ENCODE results near the gene CHD9NB.
"Not testable (repeated sequence)": the region's sequence is repeated elsewhere in the genome, so short reads cannot be mapped to it uniquely, and the experiment has no call there.

Gene CHD9NB

DNA sequence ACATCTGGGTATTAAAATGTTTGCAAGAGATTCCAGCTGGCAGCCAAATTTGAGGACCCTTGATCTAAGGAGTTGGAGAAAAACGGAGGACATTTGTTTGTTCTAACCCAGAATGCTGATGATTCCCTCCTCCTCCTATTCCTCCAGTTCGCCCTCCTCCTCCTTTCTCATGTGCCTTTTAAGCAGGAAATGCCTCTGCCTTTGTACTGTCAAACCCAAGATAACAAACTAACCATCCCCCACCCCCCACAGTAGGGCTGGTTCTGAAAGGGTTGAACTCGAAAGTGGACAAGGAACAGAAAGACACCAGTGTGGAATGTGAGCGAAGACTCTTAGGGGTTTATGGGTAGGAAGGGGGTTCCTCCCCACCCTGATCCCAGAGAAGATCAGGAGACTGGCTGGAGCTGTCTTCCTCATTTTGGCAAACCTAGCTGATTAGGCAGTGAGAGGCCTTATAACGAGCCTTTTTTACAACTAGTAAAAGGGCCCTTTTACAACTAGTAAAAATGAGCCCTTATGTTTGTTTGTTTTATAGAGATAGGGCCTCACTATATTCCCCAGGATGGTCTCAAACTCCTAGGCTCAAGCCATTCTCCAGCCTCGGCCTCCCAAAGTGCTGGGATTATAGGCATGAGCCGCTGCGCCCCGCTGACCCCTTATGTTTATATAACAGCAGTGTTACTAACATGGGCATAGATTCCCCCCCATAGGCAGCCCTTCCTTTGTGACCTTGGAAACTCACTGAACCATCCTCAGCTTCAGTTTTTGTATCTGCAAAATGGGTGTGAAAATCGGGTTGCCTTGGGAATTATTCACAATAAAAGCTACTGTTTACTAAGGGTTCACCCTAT, 3.1 kb upstream of the CHD9NB start:
- no peak for DNase-seq

DNA sequence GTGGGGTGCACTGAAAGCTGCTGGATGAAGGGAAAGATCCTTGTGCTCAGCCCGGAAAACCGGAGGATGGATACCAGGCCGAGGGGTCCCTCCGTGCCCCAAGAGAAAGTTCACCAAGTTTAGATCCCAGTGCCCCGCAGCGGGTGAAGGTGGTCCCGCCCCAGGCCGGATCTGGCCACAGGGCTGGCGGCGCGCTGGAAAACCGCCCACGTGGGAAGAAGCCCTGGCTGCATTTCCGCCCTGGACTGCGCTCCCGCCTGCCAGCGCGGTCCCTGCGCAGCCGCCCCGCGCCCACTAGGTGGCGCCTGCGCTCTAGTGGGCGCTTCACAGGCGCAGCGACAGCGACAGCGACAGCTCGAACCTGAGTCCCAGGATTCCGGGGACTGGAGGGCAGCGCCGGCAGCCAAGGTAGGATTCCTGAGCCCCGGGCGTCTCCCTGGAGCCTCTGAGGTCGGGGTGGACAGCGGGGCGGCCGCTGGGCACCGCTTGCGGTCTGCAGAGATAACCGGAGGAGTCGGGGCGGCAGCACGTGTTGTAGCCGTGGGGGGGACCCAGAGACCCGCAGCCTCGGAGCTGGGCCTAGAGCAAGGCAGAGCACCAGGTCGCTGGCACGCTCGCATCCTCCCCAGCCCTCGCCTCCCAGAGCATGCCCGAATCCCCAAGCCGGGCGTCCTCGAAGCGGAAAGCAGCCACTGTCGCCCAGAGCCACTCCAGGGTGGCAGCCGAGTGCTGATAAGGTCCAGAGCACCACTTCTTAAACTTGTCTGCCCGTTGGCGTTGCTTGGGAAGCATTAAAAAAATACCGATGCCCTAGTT, 2.2 kb upstream of the CHD9NB start, which contains the start of gene CHD9:
Gene CHD9, plus strand, starts transcription at position 322 of the 816 bp plus-strand sequence. CDS start 101,099 bp downstream, outside the sequence.
- peak; percentile 67 to 74 for DNase-seq

DNA sequence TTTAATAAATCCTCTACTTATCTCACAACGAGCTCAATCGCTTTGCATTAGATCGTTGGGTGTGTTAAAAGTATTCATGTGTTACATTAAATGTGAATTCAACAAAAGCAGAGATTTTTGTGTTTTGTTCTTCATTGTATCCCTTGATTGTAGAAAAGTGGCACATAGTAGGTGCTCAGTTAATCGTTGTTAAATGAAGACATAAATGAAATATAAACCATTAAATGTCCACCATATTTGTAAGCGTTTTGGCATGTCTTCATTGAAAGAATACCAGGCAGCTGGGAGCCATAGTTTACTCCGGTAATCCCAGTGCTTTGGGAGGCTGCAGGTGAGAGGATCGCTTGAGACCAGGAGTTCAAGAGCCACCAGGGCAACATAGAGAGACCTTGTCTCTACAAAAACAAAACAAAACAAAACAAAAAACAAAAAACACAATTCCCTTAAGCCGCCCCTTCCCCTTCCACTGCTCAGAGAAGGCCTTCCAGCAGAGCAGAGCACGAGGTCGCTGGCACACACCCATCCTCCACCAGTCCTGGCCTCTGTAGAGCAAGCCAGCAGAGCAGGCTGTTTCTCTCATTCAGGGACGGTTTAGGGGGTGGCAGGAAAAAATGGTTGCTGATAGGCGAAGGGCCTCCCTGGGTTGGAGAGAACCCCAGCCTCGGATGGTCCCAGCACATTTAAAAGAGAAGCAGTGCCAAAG, 1.4 kb upstream of the CHD9NB start:
- peak in 1 of 2 donors; percentile 6 for DNase-seq

DNA sequence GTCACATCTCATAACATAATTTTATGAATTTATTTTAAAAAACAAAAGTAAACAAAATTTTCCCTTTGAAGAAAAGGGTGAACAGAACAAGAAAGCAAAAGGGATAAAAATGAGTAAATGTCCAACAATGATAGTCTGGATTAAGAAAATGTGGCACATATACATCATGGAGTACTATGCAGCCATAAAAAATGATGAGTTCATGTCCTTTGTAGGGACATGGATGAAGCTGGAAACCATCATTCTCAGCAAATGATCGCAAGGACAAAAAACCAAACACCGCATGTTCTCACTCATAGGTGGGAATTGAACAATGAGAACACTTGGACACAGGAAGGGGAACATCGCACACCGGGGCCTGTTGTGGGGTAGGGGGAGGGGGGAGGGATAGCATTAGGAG, 1.4 kb downstream of the CHD9NB start:
- not testable (repeated sequence) for DNase-seq

DNA sequence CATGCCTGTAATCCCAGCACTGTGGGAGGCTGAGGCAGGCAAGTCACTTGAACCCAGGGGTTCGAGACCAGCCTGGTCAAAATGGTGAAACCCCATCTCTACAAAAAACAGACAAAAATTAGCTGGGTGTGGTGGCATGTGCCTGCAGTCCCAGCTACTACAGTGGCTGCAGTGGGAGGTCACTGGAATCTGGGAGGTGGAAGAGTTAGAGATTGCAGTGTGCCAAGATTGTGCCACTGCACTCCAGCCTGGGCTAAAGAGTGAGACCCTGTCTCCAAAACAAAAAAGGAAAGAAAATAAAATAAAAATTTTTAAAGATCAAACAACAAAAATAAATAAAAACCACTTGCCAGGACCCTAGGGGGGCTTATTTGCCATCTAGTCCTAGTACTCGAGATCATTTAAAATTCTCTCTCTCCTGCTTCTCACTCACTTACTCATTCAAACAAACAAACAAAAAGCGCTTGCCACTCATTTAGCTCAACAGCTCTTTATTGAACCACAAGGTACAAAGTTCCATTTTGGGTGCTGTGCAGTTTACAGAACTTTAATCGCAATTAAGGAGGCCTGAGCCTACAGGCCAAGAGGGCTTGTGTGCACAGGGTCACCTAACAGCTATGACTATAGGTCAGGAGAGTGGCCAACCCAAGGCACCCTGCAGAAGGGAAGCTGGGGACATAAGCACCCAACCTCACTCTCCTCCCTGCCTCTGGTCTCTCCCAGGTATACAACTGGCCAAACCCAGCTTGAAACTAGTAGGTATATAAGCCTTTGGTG, 4.4 kb downstream of the CHD9NB start:
- DNase-seq = no peak

DNA sequence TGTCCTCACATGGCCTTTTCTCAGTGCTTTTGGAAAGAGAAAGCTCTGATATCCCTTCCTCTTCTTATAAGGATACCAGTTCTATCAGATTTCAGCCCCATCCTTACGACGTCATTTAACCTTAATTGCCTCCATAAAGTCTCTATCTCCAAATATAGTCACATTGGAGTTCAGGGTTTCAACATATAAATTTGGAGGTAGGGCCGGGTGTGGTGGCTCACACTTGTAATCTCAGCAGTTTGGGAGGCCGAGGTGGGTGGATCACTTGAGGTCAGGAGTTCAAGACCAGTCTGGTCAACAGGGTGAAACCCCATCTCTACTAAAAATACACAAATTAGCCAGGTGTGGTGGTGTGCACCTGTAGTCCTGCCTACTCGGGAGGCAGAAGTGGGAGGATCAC, 5.2 kb downstream of the CHD9NB start:
- DNase-seq = not testable (repeated sequence)

DNA sequence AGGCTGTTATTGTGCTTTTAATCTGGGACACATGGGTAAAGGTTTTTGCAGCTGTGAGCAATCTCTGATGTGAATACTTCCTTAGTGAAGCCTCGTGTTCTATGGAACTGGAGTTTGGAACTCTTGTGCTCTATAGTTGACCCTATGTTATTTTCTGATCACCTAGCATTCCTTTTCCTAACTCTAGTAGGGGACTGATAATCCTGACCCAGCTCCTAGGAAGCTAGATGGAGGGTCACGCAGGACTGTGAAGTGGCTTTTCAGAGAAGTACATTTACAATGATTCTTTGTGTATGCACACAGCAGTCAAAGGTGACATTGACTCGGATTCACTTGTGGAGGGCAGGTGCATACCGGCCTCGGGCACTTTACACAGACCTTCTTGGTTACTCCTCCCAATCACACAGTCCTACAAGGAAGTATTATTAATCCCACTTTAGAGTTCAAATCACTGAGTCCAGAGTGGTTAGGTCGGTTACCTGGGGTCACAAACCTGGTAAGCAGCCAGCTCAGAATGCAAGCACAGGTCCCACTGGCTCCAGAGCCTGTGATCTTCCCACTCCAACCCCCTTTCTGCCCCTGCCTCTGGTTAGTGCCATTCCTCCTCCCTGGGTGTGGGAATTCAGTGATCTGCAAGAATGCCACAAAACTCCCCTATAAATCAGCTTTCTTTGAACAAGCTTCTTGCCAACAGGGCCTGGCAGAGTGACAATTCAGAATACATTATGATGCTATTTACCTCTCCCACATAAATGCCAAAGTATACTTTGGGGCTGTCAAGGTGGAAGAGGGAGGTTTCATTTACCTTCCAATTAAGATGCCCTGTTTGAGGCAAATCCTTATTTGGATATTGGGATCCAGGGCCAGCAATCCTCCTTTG, 7.1 kb downstream of the CHD9NB start:
- no peak for DNase-seq

DNA sequence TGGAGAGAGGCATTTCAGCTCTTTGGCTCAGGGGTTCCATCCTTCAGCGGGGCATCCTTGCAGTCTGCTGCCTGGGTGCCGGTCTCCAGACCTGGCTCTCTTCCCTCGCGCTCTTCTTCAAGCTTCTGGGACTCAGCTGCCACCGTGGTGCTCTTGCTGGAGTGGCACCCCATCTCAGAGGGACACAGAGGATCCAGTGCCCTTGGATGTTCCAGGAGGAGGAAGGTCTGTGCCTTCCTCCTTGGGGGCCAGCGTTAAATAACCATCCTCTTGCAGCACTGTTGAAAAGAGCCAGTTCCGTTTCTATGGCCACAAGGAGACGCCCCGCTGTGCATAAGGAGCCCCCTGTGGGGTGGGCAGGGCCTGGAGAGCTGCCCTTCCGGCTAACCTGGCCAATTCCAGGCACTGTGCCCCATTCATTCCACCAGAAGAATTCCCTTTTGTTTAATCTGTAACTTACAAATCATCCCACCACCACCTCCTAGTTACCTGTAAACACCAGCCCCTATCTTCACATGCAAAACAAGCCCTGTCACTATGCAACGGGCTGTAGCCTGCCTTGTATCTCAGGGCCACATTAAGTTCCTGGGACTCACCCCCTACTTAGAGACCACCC, 8.6 kb downstream of the CHD9NB start:
- no peak for DNase-seq

DNA sequence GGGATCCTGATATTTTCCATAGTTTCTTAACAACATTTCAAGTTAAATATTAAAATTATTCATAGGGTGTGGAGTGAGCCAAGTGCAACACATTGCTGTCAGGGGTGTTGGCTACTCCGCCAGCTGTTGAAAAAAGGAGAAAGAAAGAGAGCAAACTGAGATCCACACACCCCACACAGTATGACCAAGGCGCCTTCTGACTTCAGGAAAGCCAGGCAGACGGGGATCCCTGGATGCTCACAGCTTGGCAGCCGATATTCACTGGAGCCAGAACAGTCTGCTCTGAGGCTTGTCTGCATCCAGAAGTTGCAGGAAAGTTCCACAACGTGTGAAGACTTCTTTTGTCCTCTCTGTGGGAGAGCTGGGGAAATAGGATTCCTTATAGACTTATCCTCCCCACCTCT, 9.3 kb downstream of the CHD9NB start:
- DNase-seq = no peak

DNA sequence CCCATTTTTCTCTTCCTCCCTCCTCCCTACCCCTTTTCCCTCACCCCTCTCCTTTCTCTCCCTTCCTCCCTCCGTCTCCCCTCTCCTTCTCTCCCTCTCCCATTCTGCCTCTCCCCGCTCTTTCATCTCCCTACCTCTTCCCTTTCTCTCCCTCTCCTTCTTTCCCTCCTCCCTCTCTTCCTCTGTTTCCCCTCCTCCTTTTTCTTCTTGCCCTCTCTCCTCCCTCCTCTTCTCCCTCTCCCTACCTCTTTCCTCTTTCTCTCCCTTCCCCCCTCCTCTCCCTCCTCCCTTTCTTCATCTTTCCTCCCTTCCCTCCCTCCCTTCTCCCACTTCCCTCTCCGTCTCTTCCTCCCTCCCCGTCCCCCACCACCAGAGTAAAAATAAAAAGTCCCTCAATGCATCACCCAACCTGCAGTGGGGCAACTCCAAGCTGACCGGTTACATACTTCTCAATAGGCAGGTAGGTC, 10.4 kb downstream of the CHD9NB start:
- DNase-seq = no peak

DNA sequence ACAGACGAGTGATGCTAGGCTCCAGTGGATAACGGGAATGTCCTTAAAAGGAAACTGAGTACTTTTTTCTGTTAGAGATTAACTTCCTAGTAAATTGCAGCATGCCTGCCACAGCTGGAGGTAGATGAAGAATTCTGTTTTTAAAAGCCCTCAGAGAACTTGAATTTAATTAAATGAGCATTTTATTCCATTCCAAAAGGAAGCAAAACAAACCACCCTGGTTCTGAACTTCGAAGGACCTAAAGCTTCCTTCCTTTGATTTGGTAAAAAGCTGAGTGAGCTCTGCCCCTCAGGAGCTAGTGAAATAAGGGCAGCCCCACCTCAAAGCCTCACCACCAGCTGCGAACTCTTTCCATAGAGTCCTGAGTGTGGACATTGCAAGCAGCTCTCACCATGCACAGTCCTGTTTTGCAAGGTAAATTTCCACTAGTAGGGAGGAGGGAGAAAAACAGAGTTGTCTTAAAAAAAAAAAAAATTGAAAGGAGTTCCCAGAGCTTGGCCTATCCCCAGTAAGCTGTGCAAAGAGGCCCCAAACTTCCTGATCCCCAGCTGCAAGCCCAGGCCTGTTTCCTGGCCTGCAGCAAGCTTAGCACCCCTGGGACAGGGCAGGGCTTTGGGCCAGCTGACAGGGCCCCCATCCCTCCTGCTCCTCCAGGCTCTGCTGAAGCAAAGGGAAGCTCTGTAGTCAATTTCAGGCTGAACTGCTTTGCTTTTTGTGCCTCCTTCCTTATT, 11.2 kb downstream of the CHD9NB start:
- no peak for DNase-seq

DNA sequence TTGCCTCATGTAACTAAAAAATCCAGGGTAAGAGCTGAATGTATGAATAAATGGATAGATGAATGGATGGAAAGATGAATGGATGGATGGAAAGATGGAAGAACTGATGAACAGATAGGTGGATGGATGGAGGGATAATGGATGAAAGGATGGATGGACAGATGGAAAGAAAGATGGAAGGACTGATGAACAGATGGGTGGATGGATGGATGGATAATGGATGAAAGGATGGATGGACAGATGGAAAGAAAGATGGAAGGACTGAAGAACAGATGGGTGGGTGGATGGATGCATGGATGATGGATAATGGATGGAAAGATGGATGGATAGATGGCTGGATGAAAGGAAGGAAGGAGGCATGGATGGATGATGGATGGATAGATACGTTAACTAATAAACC, 11.9 kb downstream of the CHD9NB start:
- no peak for DNase-seq

DNA sequence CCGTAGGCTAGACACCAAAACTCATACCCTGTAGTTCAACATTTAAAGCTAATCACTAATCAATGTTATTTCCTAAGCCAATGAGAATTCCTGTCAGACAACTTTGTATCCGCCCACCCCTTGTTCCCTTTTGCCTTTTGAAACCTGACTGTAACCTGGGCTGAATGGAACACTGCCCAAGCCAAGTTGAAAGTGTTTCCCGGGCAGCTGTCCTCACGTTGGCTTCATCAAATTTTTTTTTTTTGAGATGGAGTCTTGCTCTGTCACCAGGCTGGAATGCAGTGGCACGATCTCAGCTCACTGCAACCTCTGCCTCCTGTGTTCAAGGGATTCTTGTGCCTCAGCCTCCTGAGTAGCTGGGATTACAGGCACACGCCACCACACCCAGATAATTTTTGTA, 16.0 kb downstream of the CHD9NB start:
- not testable (repeated sequence) for DNase-seq

DNA sequence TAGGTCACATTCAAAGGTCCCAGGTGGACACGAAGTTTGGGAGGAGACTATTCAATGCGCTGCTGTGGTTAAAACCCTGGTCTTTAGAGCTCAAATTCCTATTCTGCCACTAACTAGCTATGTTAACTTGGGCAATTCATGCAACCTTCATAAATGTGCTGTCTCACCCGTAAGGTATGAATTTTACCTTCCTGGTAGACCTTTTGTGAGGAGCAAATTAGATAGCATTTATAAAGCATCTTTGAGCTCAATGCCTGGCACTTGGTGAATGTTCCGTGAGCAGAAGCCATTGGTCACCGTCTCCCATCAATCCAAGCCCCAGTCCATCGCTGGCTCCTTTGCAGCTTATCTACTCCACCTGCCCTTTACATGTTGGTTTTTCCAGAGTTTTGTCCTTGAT, 16.6 kb downstream of the CHD9NB start:
- DNase-seq = no peak

DNA sequence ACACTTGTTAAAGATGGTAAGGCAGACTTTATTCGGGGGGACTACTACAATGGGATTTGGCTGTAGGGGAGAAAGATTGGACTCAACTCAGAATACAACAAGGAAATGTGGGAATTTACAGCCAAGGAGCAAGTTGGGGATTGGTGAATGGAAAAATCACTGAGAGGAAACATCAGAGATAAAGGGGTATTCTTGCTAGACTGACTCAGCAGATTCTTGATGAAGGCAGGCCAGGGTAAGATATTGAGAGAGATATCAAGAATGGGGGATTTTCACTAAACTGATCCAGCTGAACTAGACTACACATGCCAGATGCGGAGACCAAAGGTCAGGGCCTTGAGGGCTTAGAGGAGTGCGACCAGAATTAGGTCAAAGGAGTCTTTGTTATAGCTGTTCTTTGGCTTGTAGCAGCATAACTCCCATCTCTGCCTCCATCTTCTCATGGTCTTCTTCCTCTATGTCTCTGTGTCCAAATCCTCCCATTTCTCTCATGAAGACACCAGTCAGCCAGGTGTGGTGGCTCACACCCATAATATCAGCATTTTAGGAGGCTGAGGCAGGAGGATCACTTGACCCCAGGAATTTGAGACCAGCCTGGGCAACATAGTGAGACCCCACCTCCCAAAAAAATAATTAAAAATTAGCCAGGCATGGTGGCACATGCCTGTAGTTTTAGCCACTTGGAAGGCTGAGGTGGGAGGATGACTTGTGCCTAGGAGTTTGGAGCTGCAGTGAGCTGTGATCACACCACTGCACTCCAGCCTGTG, 17.3 kb downstream of the CHD9NB start:
- no peak for DNase-seq

DNA sequence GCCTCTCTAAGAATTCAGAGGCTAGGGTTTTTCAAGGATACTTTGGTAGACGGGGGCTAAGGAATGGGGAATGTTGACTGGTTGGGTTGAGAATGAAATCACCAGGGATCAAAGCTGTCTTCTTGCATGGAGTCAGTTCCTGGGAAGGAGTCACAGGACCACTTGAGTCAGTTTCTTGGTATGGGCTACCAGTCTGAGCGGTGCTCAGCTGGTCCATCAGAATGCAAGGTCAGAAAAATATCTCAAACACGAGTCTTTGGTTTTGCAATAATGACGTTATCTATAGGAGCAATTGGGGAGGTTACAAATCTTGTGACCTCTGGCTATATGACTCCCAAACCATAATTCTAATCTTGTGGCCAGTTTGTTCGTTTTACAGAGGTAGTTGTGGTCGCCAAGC, 18.4 kb downstream of the CHD9NB start:
- DNase-seq = no peak

DNA sequence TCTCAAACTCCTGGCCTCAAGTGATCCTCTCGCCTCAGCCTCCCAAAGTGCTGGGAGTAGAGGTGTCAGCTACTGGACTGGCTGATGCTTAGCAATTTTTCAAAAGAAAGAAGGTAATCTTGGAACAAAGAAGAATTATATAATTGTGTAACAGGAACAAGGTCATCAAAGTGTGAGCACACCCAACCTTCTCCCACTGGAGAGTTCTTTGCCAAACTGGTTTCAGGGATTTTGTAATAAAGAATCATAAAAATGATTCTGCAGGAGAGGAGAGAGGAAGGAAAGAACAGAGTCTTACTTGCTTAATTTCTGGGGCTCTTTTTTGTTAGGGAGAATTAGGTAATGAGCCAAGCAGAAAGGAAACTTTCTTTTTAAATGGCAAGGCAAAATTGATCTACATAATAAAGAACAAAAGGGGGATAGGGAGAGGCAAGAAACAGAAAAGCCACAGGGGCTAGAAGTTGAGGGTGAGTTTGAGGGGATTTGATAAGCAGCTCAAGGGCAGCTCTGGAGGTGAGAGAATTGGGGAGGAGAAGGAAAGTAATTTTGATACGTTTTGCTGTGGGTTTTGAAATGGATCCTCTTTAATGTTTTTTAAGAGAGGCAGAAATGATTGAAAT, 21.3 kb downstream of the CHD9NB start:
- DNase-seq = no peak

DNA sequence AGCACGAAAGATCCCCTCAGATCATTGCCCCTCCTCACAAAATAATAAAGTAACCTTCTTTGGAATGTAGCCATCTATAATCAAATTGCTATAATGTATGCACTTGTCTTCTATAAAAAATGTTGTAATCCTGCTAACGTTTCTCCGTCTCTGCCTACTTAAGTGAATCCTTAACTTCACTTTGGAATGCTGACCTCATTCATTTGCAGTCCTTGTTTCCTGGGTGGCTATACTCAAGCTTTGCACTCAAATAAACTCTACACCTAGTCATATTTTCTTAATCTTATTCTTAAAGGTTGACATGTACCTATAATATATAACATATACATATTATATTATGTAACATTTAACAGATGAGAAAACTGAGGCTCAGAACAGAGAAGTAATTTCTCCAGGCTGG, 22.7 kb downstream of the CHD9NB start:
- DNase-seq = no peak

DNA sequence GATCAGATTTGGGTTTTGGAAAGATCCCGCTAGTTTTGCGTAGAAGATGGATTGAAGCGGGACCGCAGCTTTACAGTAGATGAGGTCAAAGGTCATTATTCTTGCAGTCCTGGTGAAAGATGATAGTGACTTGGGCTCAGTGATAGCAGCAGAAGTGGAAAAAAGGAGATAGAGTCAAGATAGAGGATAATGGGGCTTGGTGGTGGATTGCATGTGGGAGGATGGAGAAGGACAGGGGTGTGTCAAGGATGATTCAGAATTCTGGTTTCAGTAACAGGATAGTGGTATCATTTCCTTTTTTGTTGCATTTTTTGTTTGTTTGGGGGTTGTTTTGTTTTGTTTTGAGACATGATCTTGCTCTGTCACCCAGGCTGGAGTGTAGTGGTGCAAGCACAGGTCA, 28.7 kb downstream of the CHD9NB start:
- no peak for DNase-seq
